DOHH2 (cell line): Measurements from ENCODE around the gene C10orf143.

Source experiments
- H3F3A ChIP-seq: fragments of 200-600 bp; sonication (generic), shearing (Covaris generic); 2 replicates; pipeline ENCODE4 v1.6.0; 2016; ENCODE audit warnings: antibody characterized with exemption, mild to moderate bottlenecking; ENCODE audit not compliant: control insufficient read depth, insufficient read depth
- H3K27ac ChIP-seq: fragments of 200-600 bp; sonication (generic); 2 replicates; pipeline ENCODE4 v1.5.1; 2014; ENCODE audit warnings: low read depth, mild to moderate bottlenecking, low read length, moderate library complexity
- H3K27me3 ChIP-seq: fragments of 200-600 bp; sonication (generic); 2 replicates; pipeline ENCODE4 v1.6.1; 2014; ENCODE audit warnings: mild to moderate bottlenecking, low read length, mixed read lengths; ENCODE audit not compliant: control insufficient read depth
- H3K36me3 ChIP-seq: fragments of 200-600 bp; sonication (generic); 2 replicates; pipeline ENCODE4 v1.6.1; 2014; ENCODE audit warnings: mild to moderate bottlenecking, low read length, moderate library complexity, mixed read lengths; ENCODE audit not compliant: control insufficient read depth
- H3K4me1 ChIP-seq: fragments of 200-600 bp; sonication (generic); 2 replicates; pipeline ENCODE4 v1.6.1; 2014; ENCODE audit warnings: mild to moderate bottlenecking, low read length, mixed read lengths; ENCODE audit not compliant: control insufficient read depth
- H3K4me2 ChIP-seq: fragments of 200-600 bp; sonication (generic); 2 replicates; pipeline ENCODE4 v1.6.0; 2014; ENCODE audit warnings: mild to moderate bottlenecking, low read length, moderate library complexity
- H3K4me3 ChIP-seq: fragments of 200-600 bp; sonication (generic); 2 replicates; pipeline ENCODE4 v1.5.1; 2014; ENCODE audit warnings: mild to moderate bottlenecking, low read length, mixed read lengths
- H3K79me2 ChIP-seq: fragments of 200-600 bp; sonication (generic); 2 replicates; pipeline ENCODE4 v1.6.1; 2014; ENCODE audit warnings: mild to moderate bottlenecking, low read length, mixed read lengths; ENCODE audit not compliant: control insufficient read depth
- H3K9me2 ChIP-seq: fragments of 200-600 bp; sonication (generic); replicated peaks from 2 replicates; pipeline ENCODE4 v1.6.1; 2014; ENCODE audit warnings: mild to moderate bottlenecking, low read length, mixed read lengths; ENCODE audit not compliant: control insufficient read depth
- H3K9me3 ChIP-seq: fragments of 200-600 bp; sonication (generic); 2 replicates; pipeline ENCODE4 v1.6.1; 2014; ENCODE audit warnings: antibody characterized with exemption, low read length, mixed read lengths; ENCODE audit not compliant: control insufficient read depth, insufficient read depth
- H4K20me1 ChIP-seq: fragments of 200-600 bp; sonication (generic); 2 replicates; pipeline ENCODE4 v1.6.0; 2014; ENCODE audit warnings: low read depth, mild to moderate bottlenecking, antibody characterized with exemption, low read length, moderate library complexity; ENCODE audit not compliant: control insufficient read depth, insufficient read depth
- EZH2phosphoT487 ChIP-seq: fragments of 200-600 bp; sonication (generic); IDR thresholded peaks from 2 replicates; pipeline ENCODE4 v1.6.1; 2017; ENCODE audit warnings: borderline replicate concordance, mild to moderate bottlenecking, antibody characterized with exemption, low read length, moderate library complexity, mixed read lengths
- TF ChIP-seq, protein P1 (sequence below): fragments of 200-600 bp; sonication (generic); IDR thresholded peaks from one replicate; pipeline ENCODE4 v1.5.1; 2014; ENCODE audit warnings: antibody characterized with exemption, mild to moderate bottlenecking, low read depth, low read length; ENCODE audit not compliant: poor library complexity, severe bottlenecking

C10orf143 gene

DNA sequence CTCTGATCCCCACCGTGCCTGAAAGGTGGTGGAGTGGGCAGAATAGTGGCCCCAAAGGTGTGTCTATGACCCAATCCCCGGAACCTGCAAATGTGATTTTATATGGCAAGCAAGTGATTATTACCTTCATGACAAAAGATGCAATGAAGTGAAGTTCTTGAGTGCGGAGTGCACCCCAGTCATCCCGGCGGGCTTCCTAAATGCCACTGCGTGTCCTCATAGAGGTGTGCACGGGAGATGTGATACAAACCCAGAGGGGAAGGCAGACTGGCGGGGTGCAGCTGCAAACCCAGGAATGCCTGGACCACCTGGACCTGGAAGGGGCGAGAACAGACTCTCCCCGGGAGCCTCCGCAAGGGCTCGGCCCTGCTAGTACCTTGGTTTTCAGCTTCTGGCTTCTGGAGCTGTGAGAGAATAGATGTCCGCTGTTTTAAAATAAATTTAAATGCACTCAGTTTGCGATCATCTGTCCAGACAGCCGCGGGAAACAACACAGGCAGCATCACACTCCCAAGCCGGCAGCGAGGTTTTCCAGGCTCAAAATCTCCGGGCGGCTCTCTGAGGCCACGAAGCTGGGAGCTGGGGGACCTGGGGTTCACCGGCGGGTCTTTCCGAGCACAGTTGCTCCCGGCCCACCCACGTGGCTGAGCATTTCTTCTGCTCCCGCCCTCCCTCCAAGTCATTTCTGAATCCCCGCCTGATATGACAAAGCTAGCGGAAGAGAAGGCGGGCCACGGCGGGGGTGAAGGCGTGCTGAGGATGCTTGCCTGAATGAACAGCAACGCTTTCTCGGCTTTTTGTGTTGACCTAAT is 96.2 kb downstream of the C10orf143 start:
- TF ChIP-seq, protein P1, sequence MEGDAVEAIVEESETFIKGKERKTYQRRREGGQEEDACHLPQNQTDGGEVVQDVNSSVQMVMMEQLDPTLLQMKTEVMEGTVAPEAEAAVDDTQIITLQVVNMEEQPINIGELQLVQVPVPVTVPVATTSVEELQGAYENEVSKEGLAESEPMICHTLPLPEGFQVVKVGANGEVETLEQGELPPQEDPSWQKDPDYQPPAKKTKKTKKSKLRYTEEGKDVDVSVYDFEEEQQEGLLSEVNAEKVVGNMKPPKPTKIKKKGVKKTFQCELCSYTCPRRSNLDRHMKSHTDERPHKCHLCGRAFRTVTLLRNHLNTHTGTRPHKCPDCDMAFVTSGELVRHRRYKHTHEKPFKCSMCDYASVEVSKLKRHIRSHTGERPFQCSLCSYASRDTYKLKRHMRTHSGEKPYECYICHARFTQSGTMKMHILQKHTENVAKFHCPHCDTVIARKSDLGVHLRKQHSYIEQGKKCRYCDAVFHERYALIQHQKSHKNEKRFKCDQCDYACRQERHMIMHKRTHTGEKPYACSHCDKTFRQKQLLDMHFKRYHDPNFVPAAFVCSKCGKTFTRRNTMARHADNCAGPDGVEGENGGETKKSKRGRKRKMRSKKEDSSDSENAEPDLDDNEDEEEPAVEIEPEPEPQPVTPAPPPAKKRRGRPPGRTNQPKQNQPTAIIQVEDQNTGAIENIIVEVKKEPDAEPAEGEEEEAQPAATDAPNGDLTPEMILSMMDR: no peak
- TF ChIP-seq EZH2phosphoT487: no peak
- Histone ChIP-seq H3K9me3 (no peaks in the 10 kb centered on the region), H3K36me3 (no peaks in the 10 kb centered on the region), H3K4me3 (no peak overlapping the region), H4K20me1 (no peaks in the 10 kb centered on the region), H3K79me2 (no peaks in the 10 kb centered on the region), H3K4me1 (no peaks in the 10 kb centered on the region), H3K27ac (no peak overlapping the region), H3K27me3 (no peaks in the 10 kb centered on the region), H3F3A (no peaks in the 10 kb centered on the region), H3K4me2 (no peak overlapping the region), H3K9me2 (no peaks in the 10 kb centered on the region)
